OCI-LY3 (cell line): ENCODE data around the gene RETREG2.

Experiments used
- H2AFZ ChIP-seq: fragments of 200-600, 300-600 bp; shearing (Covaris generic); 2 replicates; pipeline ENCODE4 v1.6.0; 2014; ENCODE audit warnings: antibody characterized with exemption, low read depth, low read length
- H3K27ac ChIP-seq: fragments of 200-600, 300-600 bp; sonication (generic); 2 replicates; pipeline ENCODE4 v1.5.1; 2014; ENCODE audit warnings: mild to moderate bottlenecking, low read length, moderate library complexity, mixed read lengths
- H3K27me3 ChIP-seq: fragments of 200-600, 300-600 bp; sonication (generic); 2 replicates; pipeline ENCODE4 v1.6.1; 2014; ENCODE audit warnings: low read depth, low read length, mixed read lengths
- H3K36me3 ChIP-seq: fragments of 200-600, 300-600 bp; sonication (generic); replicated peaks from 2 replicates; pipeline ENCODE3; 2014; ENCODE audit warnings: low read depth, low read length, mixed read lengths
- H3K4me1 ChIP-seq: fragments of 300-600, 200-600 bp; sonication (generic); 2 replicates; pipeline ENCODE4 v1.6.1; 2014; ENCODE audit warnings: low read length, mixed read lengths
- H3K4me2 ChIP-seq: fragments of 200-600, 300-600 bp; sonication (generic); 2 replicates; pipeline ENCODE4 v1.6.1; 2014; ENCODE audit warnings: low read length, mixed read lengths
- H3K4me3 ChIP-seq: fragments of 300-600, 200-600 bp; sonication (generic); 2 replicates; pipeline ENCODE4 v1.5.1; 2014; ENCODE audit warnings: antibody characterized with exemption, mild to moderate bottlenecking, low read length, moderate library complexity
- H3K79me2 ChIP-seq: fragments of 300-600, 200-600 bp; shearing (Covaris generic); 2 replicates; pipeline ENCODE4 v1.6.1; 2014; ENCODE audit warnings: mild to moderate bottlenecking, low read length, mixed read lengths
- H3K9ac ChIP-seq: fragments of 300-600, 200-600 bp; shearing (Covaris generic); 2 replicates; pipeline ENCODE4 v1.6.0; 2014; ENCODE audit warnings: mild to moderate bottlenecking, low read length, moderate library complexity
- H3K9me3 ChIP-seq: fragments of 200-600, 300-600 bp; shearing (Covaris generic); 2 replicates; pipeline ENCODE4 v1.6.1; 2014; ENCODE audit warnings: low read length, mixed read lengths; ENCODE audit not compliant: insufficient read depth
- H4K20me1 ChIP-seq: fragments of 200-600, 300-600 bp; sonication (generic); 2 replicates; pipeline ENCODE4 v1.6.1; 2016; ENCODE audit warnings: low read length, mixed read lengths; ENCODE audit not compliant: insufficient read depth
- CTCF ChIP-seq: fragments of 200-600, 300-600 bp; sonication (generic); IDR thresholded peaks from 2 replicates; pipeline ENCODE4 v1.5.1; 2014; ENCODE audit warnings: antibody characterized with exemption, low read length, low read depth
- EZH2phosphoT487 ChIP-seq: fragments of 200-600 bp; shearing (Covaris generic); IDR thresholded peaks from 2 replicates; pipeline ENCODE4 v1.6.1; 2018; ENCODE audit warnings: antibody characterized with exemption, mixed run types, low read depth

Gene RETREG2

DNA sequence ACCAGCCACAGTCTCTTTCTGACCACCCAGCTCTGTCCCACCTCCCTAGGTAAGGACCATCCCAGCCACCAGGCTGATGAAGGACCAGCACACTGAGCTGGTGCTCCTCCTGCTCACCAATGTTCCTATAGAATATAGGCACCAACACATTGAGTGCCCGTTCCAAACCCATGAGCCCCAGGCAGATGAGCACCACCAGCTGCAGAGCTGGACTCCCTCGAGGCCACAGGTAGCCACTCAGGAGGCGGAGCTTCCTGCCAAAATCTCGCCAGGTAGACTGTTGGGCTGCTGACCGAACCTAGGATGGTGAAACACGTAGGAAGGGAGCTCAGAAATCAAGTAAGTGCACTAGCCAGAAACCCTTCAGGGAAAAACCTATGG, 38.5 kb downstream of the RETREG2 start:
- Histone ChIP-seq H3K9me3 (no peaks in the 10 kb centered on the region), H3K4me1 (no peaks in the 10 kb centered on the region), H3K27ac (no peak overlapping the region), H2AFZ (no peak overlapping the region), H3K79me2 (no peaks in the 10 kb centered on the region), H3K4me3 (no peak overlapping the region), H3K9ac (no peak overlapping the region), H3K36me3 (no peaks in the 10 kb centered on the region), H3K27me3 (no peaks in the 10 kb centered on the region), H3K4me2 (no peak overlapping the region), H4K20me1 (no peaks in the 10 kb centered on the region)
- TF ChIP-seq CTCF (no peak), EZH2phosphoT487 (no peak)

DNA sequence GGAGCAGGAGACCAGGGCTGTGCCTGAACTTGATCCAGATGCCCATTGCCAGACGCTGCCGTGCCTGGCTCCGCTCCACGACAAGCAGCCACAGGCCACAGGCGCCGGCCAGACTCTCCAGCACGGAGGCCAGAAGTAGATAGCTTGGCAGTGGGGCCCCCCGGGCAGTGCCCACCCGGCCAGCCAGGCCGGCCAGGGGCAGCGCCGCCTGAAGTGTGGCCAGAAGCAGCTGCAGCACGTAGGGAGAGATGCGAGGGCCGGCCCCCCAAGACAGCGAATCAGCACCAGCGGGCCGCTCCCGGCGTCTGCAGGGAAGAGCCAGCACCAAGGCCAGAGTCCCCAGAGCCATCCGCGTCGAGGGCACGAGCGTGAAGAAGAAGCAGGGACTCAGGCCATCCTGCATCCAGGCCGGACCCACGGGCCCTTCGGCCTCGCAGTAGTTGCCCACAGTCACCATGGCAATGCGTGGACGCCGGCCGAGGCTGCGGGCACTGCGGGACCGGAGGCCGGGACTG, 40.2 kb downstream of the RETREG2 start:
- no peak for TF ChIP-seq EZH2phosphoT487
- no peak for TF ChIP-seq CTCF
- no peaks in the 10 kb centered on the region for H3K36me3 ChIP-seq
- H3K79me2 ChIP-seq: no peaks in the 10 kb centered on the region
- H3K9me3 ChIP-seq: no peaks in the 10 kb centered on the region
- no peak overlapping the region for H3K4me3 ChIP-seq
- no peak overlapping the region for H3K9ac ChIP-seq
- H3K27me3 ChIP-seq: no peaks in the 10 kb centered on the region
- no peaks in the 10 kb centered on the region for H4K20me1 ChIP-seq
- H3K4me2 ChIP-seq: no peak overlapping the region
- no peak overlapping the region for H2AFZ ChIP-seq
- no peak overlapping the region for H3K27ac ChIP-seq
- no peaks in the 10 kb centered on the region for H3K4me1 ChIP-seq

- no peak within 1 kb of the TSS for H2AFZ ChIP-seq
- no peak for TF ChIP-seq CTCF
- TF ChIP-seq EZH2phosphoT487: no peak
- no peaks in the 10 kb centered on the region for H3K27me3 ChIP-seq
- H3K79me2 ChIP-seq: no peaks in the 10 kb centered on the region
- no peak within 1 kb of the TSS for H3K4me2 ChIP-seq
- H3K36me3 ChIP-seq: peaks cover 1% of the 10 kb centered on the region
- no peaks in the 10 kb centered on the region for H4K20me1 ChIP-seq
- H3K4me3 ChIP-seq: no peak within 1 kb of the TSS
- no peaks in the 10 kb centered on the region for H3K9me3 ChIP-seq
- no peaks in the 10 kb centered on the region for H3K4me1 ChIP-seq
- H3K27ac ChIP-seq: no peak within 1 kb of the TSS
- no peak within 1 kb of the TSS for H3K9ac ChIP-seq
These were observed 40.9 kb downstream of the RETREG2 start, which contains the start of gene ABCB6 for GRCh38 chr2:219218732-219219701. ABCB6 (minus strand) TSS chr2:219218958; CDS start chr2:219218673, 285 bp downstream.

- no peaks in the 10 kb centered on the region for H3K27me3 ChIP-seq
- H3K4me3 ChIP-seq: no peak overlapping the region
- no peaks in the 10 kb centered on the region for H3K79me2 ChIP-seq
- no peaks in the 10 kb centered on the region for H4K20me1 ChIP-seq
- H3K27ac ChIP-seq: no peak overlapping the region
- H3K4me1 ChIP-seq: no peaks in the 10 kb centered on the region
- no peak overlapping the region for H2AFZ ChIP-seq
- H3K9ac ChIP-seq: no peak overlapping the region
- peaks cover 3% of the 10 kb centered on the region for H3K36me3 ChIP-seq
- H3K4me2 ChIP-seq: no peak overlapping the region
- TF ChIP-seq CTCF (no peak), EZH2phosphoT487 (no peak)
- H3K9me3 ChIP-seq: no peaks in the 10 kb centered on the region
These were observed 41.9 kb downstream of the RETREG2 start for GRCh38 chr2:219219784-219220532.
